Astrocyte (in vitro differentiated cells and primary cell): ENCODE measurements around the gene CLNK. TPM values are rescaled to one million over a fixed set of nuclear protein-coding genes. Genes with fewer than 3 reads are reported as not detected.

Experiments
- DNase-seq: peaks from one replicate; pipeline ENCODE4 v3.0.0-alpha.2; 2010; ENCODE audit warnings: low read depth
- FAIRE-seq: peaks from 2 replicates; lab custom pipeline; 2011; peaks lifted over from hg19 to GRCh38; lab: Jason Lieb, UNC
- H2AFZ ChIP-seq: 2 replicates; pipeline ENCODE4 v1.6.0; 2012; ENCODE audit warnings: low read depth, low read length, inconsistent platforms
- H3K27ac ChIP-seq: 2 replicates; pipeline ENCODE4 v1.5.1; 2011; ENCODE audit warnings: low read depth, low read length, inconsistent platforms
- H3K27me3 ChIP-seq: 2 replicates; pipeline ENCODE4 v1.6.0; 2011; ENCODE audit warnings: low read length, inconsistent platforms; ENCODE audit not compliant: insufficient read depth
- H3K36me3 ChIP-seq: 2 replicates; pipeline ENCODE4 v1.5.1; 2011; ENCODE audit warnings: low read length, inconsistent platforms; ENCODE audit not compliant: insufficient read depth
- H3K4me1 ChIP-seq: 2 replicates; pipeline ENCODE4 v1.5.1; 2011; ENCODE audit warnings: low read length, inconsistent platforms; ENCODE audit not compliant: insufficient read depth
- H3K4me2 ChIP-seq: 2 replicates; pipeline ENCODE4 v1.6.0; 2012; ENCODE audit warnings: low read length, inconsistent platforms
- H3K4me3 ChIP-seq: 2 replicates; pipeline ENCODE4 v1.5.1; 2011; ENCODE audit warnings: low read depth, mild to moderate bottlenecking, low read length, inconsistent platforms; ENCODE audit not compliant: insufficient read depth
- H3K79me2 ChIP-seq: 2 replicates; pipeline ENCODE4 v1.6.0; 2012; ENCODE audit warnings: mild to moderate bottlenecking, low read length, inconsistent platforms; ENCODE audit not compliant: insufficient read depth
- H3K9ac ChIP-seq: 2 replicates; pipeline ENCODE4 v1.6.0; 2012; ENCODE audit warnings: mild to moderate bottlenecking, low read length, inconsistent platforms
- H3K9me3 ChIP-seq: 2 replicates; pipeline ENCODE4 v1.5.1; 2012; ENCODE audit warnings: low read depth, mild to moderate bottlenecking, low read length, inconsistent platforms; ENCODE audit not compliant: insufficient read depth
- H4K20me1 ChIP-seq: 2 replicates; pipeline ENCODE4 v1.6.0; 2012; ENCODE audit warnings: low read length, inconsistent platforms; ENCODE audit not compliant: insufficient read depth
- H3K27ac Mint-ChIP-seq: one replicate; pipeline ENCODE4 v1.8.0; 2021; ENCODE audit warnings: mild to moderate bottlenecking, mixed read lengths; ENCODE audit not compliant: unreplicated experiment
- H3K27me3 Mint-ChIP-seq: one replicate; pipeline ENCODE4 v1.8.0; 2021; ENCODE audit warnings: low read depth, mixed read lengths; ENCODE audit not compliant: unreplicated experiment
- H3K36me3 Mint-ChIP-seq: one replicate; pipeline ENCODE4 v1.8.0; 2021; ENCODE audit warnings: low read depth, mixed read lengths; ENCODE audit not compliant: unreplicated experiment
- H3K4me1 Mint-ChIP-seq: one replicate; pipeline ENCODE4 v1.8.0; 2021; ENCODE audit warnings: low read depth, mixed read lengths; ENCODE audit not compliant: unreplicated experiment
- H3K4me3 Mint-ChIP-seq: one replicate; pipeline ENCODE4 v1.8.0; 2021; ENCODE audit warnings: mild to moderate bottlenecking, moderate library complexity, mixed read lengths; ENCODE audit not compliant: unreplicated experiment
- H3K9me3 Mint-ChIP-seq: one replicate; pipeline ENCODE4 v1.8.0; 2021; ENCODE audit warnings: mild to moderate bottlenecking, mixed read lengths; ENCODE audit not compliant: unreplicated experiment
- EZH2 ChIP-seq: IDR thresholded peaks from 2 replicates; pipeline ENCODE4 v1.6.1; 2012; ENCODE audit warnings: mild to moderate bottlenecking, low read length, inconsistent platforms; ENCODE audit not compliant: insufficient read depth
- total RNA-seq: library from RNA; stranded (reverse); gene quantifications from 2 replicates; pipeline ENCODE4 v1.2.1, GENCODE V29; 2021
- TF ChIP-seq, protein P1 (sequence below): IDR thresholded peaks from 2 replicates; pipeline ENCODE4 v1.5.1; 2011; ENCODE audit warnings: low read depth, mild to moderate bottlenecking, inconsistent platforms, low read length, moderate library complexity; ENCODE audit not compliant: insufficient read depth

CLNK gene
- total RNA-seq, 1 donor from 2014 or later, result not detected

DNA sequence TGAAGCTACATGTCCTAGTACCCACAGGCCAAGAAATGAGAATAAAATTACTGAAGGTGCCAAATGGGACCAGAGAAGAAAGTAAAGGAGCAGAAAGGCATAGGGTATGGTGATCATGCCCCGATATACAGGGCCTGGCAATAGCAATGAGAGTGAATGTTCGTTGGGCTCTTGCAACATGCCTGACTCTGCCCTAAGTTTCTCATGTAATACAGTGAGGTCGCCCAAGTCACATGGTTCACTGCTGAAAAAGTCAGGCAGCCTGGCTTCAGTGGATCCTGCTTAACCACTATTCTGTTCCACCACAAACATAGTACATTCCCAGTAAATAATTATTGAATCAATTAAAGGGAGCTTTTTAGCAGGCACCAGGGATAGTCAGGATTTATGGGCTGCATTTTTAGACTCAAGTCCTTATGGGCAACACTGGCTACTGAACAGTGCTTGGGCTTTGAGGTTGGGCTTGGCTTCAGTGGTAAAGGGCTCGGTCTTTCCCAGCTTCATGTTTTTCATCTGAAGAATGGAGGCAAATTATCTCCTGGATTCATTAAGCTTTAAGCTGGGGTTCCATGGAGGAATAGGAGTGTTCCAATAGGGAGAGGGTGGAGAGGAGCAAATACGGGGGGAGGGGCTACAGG is 160.3 kb downstream of the CLNK start:
- Histone ChIP-seq H3K27me3 (no peaks in the 10 kb centered on the region), H3K9me3 (no peaks in the 10 kb centered on the region), H2AFZ (no peak overlapping the region), H3K4me3 (no peak overlapping the region), H3K9ac (no peak overlapping the region), H3K36me3 (no peaks in the 10 kb centered on the region), H3K79me2 (no peaks in the 10 kb centered on the region), H3K27ac (no peak overlapping the region), H3K4me1 (peaks cover 1% of the 10 kb centered on the region), H3K4me2 (no peak overlapping the region), H4K20me1 (no peaks in the 10 kb centered on the region)
- no peak for FAIRE-seq
- Mint-ChIP-seq H3K36me3 (no peaks in the 10 kb centered on the region), H3K27ac (no peak overlapping the region), H3K4me1 (peaks cover under 1% of the 10 kb centered on the region), H3K9me3 (no peaks in the 10 kb centered on the region), H3K27me3 (no peaks in the 10 kb centered on the region), H3K4me3 (no peak overlapping the region)
- TF ChIP-seq, protein P1, sequence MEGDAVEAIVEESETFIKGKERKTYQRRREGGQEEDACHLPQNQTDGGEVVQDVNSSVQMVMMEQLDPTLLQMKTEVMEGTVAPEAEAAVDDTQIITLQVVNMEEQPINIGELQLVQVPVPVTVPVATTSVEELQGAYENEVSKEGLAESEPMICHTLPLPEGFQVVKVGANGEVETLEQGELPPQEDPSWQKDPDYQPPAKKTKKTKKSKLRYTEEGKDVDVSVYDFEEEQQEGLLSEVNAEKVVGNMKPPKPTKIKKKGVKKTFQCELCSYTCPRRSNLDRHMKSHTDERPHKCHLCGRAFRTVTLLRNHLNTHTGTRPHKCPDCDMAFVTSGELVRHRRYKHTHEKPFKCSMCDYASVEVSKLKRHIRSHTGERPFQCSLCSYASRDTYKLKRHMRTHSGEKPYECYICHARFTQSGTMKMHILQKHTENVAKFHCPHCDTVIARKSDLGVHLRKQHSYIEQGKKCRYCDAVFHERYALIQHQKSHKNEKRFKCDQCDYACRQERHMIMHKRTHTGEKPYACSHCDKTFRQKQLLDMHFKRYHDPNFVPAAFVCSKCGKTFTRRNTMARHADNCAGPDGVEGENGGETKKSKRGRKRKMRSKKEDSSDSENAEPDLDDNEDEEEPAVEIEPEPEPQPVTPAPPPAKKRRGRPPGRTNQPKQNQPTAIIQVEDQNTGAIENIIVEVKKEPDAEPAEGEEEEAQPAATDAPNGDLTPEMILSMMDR, result no peak
- TF ChIP-seq EZH2, result no peak
- no peak for DNase-seq

DNA sequence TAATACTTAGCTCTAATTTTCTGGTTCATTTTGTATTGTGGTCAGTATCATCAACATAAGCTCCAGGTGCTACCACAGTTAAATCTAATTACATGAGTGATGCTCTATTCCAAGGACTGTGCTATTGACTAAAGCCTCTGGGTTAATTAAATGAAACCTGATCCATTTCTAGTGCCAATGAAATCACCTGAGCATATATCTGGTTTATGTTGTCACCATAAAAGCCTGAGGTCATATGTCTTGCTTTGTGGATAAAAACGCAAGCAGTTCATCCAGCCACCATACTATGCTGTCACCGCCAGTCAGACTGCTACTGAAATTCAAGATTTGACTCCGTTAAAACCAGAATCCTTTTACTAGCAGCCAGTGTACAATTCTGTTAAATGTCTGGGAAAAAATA is 163.1 kb downstream of the CLNK start:
- H3K4me1 ChIP-seq, result no peaks in the 10 kb centered on the region
- Mint-ChIP-seq H3K4me3 (no peak overlapping the region), H3K9me3 (no peaks in the 10 kb centered on the region), H3K36me3 (no peaks in the 10 kb centered on the region), H3K27ac (no peak overlapping the region), H3K27me3 (no peaks in the 10 kb centered on the region), H3K4me1 (no peaks in the 10 kb centered on the region)
- H3K27me3 ChIP-seq, result no peaks in the 10 kb centered on the region
- no peak overlapping the region for H3K4me2 ChIP-seq
- no peaks in the 10 kb centered on the region for H3K36me3 ChIP-seq
- no peak overlapping the region for H3K9ac ChIP-seq
- no peak overlapping the region for H2AFZ ChIP-seq
- no peaks in the 10 kb centered on the region for H3K79me2 ChIP-seq
- H3K4me3 ChIP-seq, result no peak overlapping the region
- TF ChIP-seq, protein P1, result no peak
- TF ChIP-seq EZH2, result no peak
- DNase-seq (no peak), FAIRE-seq (no peak)
- no peaks in the 10 kb centered on the region for H3K9me3 ChIP-seq
- no peaks in the 10 kb centered on the region for H4K20me1 ChIP-seq
- no peak overlapping the region for H3K27ac ChIP-seq

- Histone ChIP-seq H3K27ac (no peak overlapping the region), H3K79me2 (no peaks in the 10 kb centered on the region), H2AFZ (no peak overlapping the region), H3K9ac (no peak overlapping the region), H3K27me3 (no peaks in the 10 kb centered on the region), H3K36me3 (no peaks in the 10 kb centered on the region), H3K9me3 (peaks cover 3% of the 10 kb centered on the region), H3K4me3 (no peak overlapping the region), H3K4me2 (no peak overlapping the region), H4K20me1 (no peaks in the 10 kb centered on the region), H3K4me1 (no peaks in the 10 kb centered on the region)
- H3K27ac Mint-ChIP-seq, result no peak overlapping the region
- no peak for TF ChIP-seq EZH2
- TF ChIP-seq, protein P1, result no peak
- FAIRE-seq (no peak), DNase-seq (no peak)
- no peaks in the 10 kb centered on the region for H3K4me1 Mint-ChIP-seq
- H3K27me3 Mint-ChIP-seq, result peaks cover 2% of the 10 kb centered on the region
- H3K36me3 Mint-ChIP-seq, result no peaks in the 10 kb centered on the region
- peaks cover 5% of the 10 kb centered on the region for H3K9me3 Mint-ChIP-seq
- H3K4me3 Mint-ChIP-seq, result no peak overlapping the region
Measured at GRCh38 chr4:10509733-10510132, 174.8 kb downstream of the CLNK start.
